HEK293 (cell line): Measurements from ENCODE around the gene MRPS10.

ENCODE experiments used
- BCL11A ChIP-seq: fragments of 450-650 bp; formaldehyde crosslinking; IDR thresholded peaks from 2 replicates; pipeline ENCODE4 v1.5.1; 2016; ENCODE audit warnings: low read depth, missing biosample characterization, missing genetic modification characterization
- BCL6B ChIP-seq: fragments of 450-650 bp; formaldehyde crosslinking; IDR thresholded peaks from 2 replicates; pipeline ENCODE4 v1.5.1; 2017; ENCODE audit warnings: missing biosample characterization, missing genetic modification characterization
- ELK4 ChIP-seq: IDR thresholded peaks from 2 replicates; pipeline ENCODE4 v1.6.1; 2011; ENCODE audit warnings: mild to moderate bottlenecking, low read depth, low read length, borderline replicate concordance
- GLI4 ChIP-seq: fragments of 450-650 bp; formaldehyde crosslinking; IDR thresholded peaks from 2 replicates; pipeline ENCODE4 v1.5.1; 2016; ENCODE audit warnings: missing biosample characterization, missing genetic modification characterization
- GLIS2 ChIP-seq: fragments of 450-650 bp; formaldehyde crosslinking; IDR thresholded peaks from 2 replicates; pipeline ENCODE4 v1.5.1; 2016; ENCODE audit warnings: missing biosample characterization, missing genetic modification characterization
- KLF10 ChIP-seq: fragments of 450-650 bp; IDR thresholded peaks from 2 replicates; pipeline ENCODE4 v1.5.1; 2018; ENCODE audit warnings: missing biosample characterization, mild to moderate bottlenecking, missing genetic modification characterization
- KLF8 ChIP-seq: fragments of 450-650 bp; formaldehyde crosslinking; IDR thresholded peaks from 2 replicates; pipeline ENCODE4 v1.5.1; 2016; ENCODE audit warnings: missing biosample characterization, missing genetic modification characterization
- OVOL3 ChIP-seq: fragments of 450-650 bp; formaldehyde crosslinking; IDR thresholded peaks from 2 replicates; pipeline ENCODE4 v1.5.1; 2016; ENCODE audit warnings: missing biosample characterization, missing genetic modification characterization
- REST ChIP-seq: fragments of 450-650 bp; formaldehyde crosslinking; IDR thresholded peaks from 2 replicates; pipeline ENCODE4 v1.5.1; 2016; ENCODE audit warnings: missing biosample characterization, missing genetic modification characterization
- ZBTB1 ChIP-seq: fragments of 450-650 bp; formaldehyde crosslinking; IDR thresholded peaks from 2 replicates; pipeline ENCODE4 v1.5.1; 2016; ENCODE audit warnings: missing biosample characterization, missing genetic modification characterization
- ZBTB10 ChIP-seq: fragments of 450-650 bp; formaldehyde crosslinking; IDR thresholded peaks from 2 replicates; pipeline ENCODE4 v1.5.1; 2016; ENCODE audit warnings: missing biosample characterization, missing genetic modification characterization
- ZBTB44 ChIP-seq: fragments of 450-650 bp; IDR thresholded peaks from 2 replicates; pipeline ENCODE4 v1.5.1; 2018; ENCODE audit warnings: missing biosample characterization, mild to moderate bottlenecking, missing genetic modification characterization
- ZNF114 ChIP-seq: fragments of 450-650 bp; formaldehyde crosslinking; IDR thresholded peaks from 2 replicates; pipeline ENCODE4 v1.5.0; 2017; ENCODE audit warnings: missing biosample characterization, missing genetic modification characterization
- ZNF121 ChIP-seq: fragments of 450-650 bp; formaldehyde crosslinking; IDR thresholded peaks from 2 replicates; pipeline ENCODE4 v1.5.1; 2016; ENCODE audit warnings: missing biosample characterization, missing genetic modification characterization
- ZNF133 ChIP-seq: fragments of 450-650 bp; formaldehyde crosslinking; IDR thresholded peaks from 2 replicates; pipeline ENCODE4 v1.5.1; 2016; ENCODE audit warnings: missing biosample characterization, missing genetic modification characterization
- ZNF146 ChIP-seq: fragments of 450-650 bp; formaldehyde crosslinking; IDR thresholded peaks from 2 replicates; pipeline ENCODE4 v1.5.1; 2016; ENCODE audit warnings: missing biosample characterization, missing genetic modification characterization
- ZNF155 ChIP-seq: fragments of 450-650 bp; formaldehyde crosslinking; IDR thresholded peaks from 2 replicates; pipeline ENCODE4 v1.5.1; 2016; ENCODE audit warnings: missing biosample characterization, missing genetic modification characterization
- ZNF221 ChIP-seq: fragments of 450-650 bp; formaldehyde crosslinking; IDR thresholded peaks from 2 replicates; pipeline ENCODE4 v1.5.1; 2017; ENCODE audit warnings: missing biosample characterization, missing genetic modification characterization, borderline replicate concordance
- ZNF248 ChIP-seq: fragments of 450-650 bp; formaldehyde crosslinking; IDR thresholded peaks from 2 replicates; pipeline ENCODE4 v1.5.1; 2017; ENCODE audit warnings: missing biosample characterization, missing genetic modification characterization
- ZNF366 ChIP-seq: fragments of 450-650 bp; formaldehyde crosslinking; conservative IDR thresholded peaks from 2 replicates; pipeline ENCODE4 v1.5.1; 2016; ENCODE audit warnings: missing biosample characterization, missing genetic modification characterization
- ZNF394 ChIP-seq: fragments of 450-650 bp; formaldehyde crosslinking; IDR thresholded peaks from 2 replicates; pipeline ENCODE4 v1.5.1; 2016; ENCODE audit warnings: missing biosample characterization, missing genetic modification characterization, mild to moderate bottlenecking, moderate library complexity, borderline replicate concordance
- ZNF521 ChIP-seq: fragments of 450-650 bp; formaldehyde crosslinking; IDR thresholded peaks from 2 replicates; pipeline ENCODE4 v1.5.1; 2017; ENCODE audit warnings: missing biosample characterization, mild to moderate bottlenecking, missing genetic modification characterization
- ZNF549 ChIP-seq: fragments of 450-650 bp; IDR thresholded peaks from 2 replicates; pipeline ENCODE4 v1.5.1; 2018; ENCODE audit warnings: missing biosample characterization, missing genetic modification characterization, mild to moderate bottlenecking, inconsistent platforms, moderate library complexity
- ZNF585B ChIP-seq: fragments of 450-650 bp; formaldehyde crosslinking; IDR thresholded peaks from 2 replicates; pipeline ENCODE4 v1.5.1; 2016; ENCODE audit warnings: missing biosample characterization, missing genetic modification characterization
- ZNF610 ChIP-seq: fragments of 450-650 bp; formaldehyde crosslinking; IDR thresholded peaks from 2 replicates; pipeline ENCODE4 v1.5.1; 2016; ENCODE audit warnings: missing biosample characterization, missing genetic modification characterization, borderline replicate concordance
- ZNF621 ChIP-seq: fragments of 450-650 bp; formaldehyde crosslinking; IDR thresholded peaks from 2 replicates; pipeline ENCODE4 v1.5.1; 2017; ENCODE audit warnings: missing biosample characterization, missing genetic modification characterization
- ZNF623 ChIP-seq: fragments of 450-650 bp; formaldehyde crosslinking; IDR thresholded peaks from 2 replicates; pipeline ENCODE4 v1.5.1; 2016; ENCODE audit warnings: missing biosample characterization, missing genetic modification characterization
- ZNF626 ChIP-seq: fragments of 450-650 bp; sonication (Bioruptor Pico); formaldehyde crosslinking; IDR thresholded peaks from 2 replicates; pipeline ENCODE4 v1.5.1; 2018; ENCODE audit warnings: missing biosample characterization, missing genetic modification characterization, inconsistent platforms
- ZNF629 ChIP-seq: fragments of 450-650 bp; formaldehyde crosslinking; IDR thresholded peaks from 2 replicates; pipeline ENCODE4 v1.5.1; 2017; ENCODE audit warnings: missing biosample characterization, missing genetic modification characterization
- ZNF701 ChIP-seq: fragments of 450-650 bp; formaldehyde crosslinking; IDR thresholded peaks from 2 replicates; pipeline ENCODE4 v1.5.1; 2016; ENCODE audit warnings: missing biosample characterization, missing genetic modification characterization
- ZNF707 ChIP-seq: fragments of 450-650 bp; formaldehyde crosslinking; IDR thresholded peaks from 2 replicates; pipeline ENCODE4 v1.5.1; 2016; ENCODE audit warnings: missing biosample characterization, missing genetic modification characterization
- ZNF747 ChIP-seq: fragments of 450-650 bp; formaldehyde crosslinking; IDR thresholded peaks from 2 replicates; pipeline ENCODE4 v1.5.1; 2016; ENCODE audit warnings: missing biosample characterization, missing genetic modification characterization
- ZNF777 ChIP-seq: fragments of 450-650 bp; formaldehyde crosslinking; IDR thresholded peaks from 2 replicates; pipeline ENCODE4 v1.5.1; 2017; ENCODE audit warnings: missing biosample characterization, missing genetic modification characterization, borderline replicate concordance

The MRPS10 gene

DNA sequence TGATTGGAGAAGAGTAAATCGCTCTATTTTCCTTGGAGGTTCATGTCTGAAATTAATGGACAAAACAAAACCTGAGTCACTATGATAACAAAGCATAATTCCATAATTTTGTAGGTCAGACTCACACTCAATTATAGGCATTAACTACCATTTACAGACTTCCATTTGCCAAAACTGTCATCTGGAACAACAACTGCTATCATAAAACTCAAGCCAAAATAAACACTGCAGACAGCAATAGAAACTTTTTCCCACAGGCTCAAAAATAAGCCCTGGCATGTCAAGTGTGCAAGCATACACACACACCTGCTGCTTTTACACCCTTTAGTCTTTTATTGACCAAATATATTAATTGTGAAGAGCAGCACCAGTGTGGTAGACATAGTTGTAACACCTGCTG is 7.1 kb downstream of the MRPS10 start (continued):
- TF ChIP-seq ZNF146 (tag by site-specific recombination) (no peak), ZNF121 (tag by site-specific recombination) (no peak), ZNF114 (no peak), ZNF621 (tag by site-specific recombination) (0 out of 2 replicates have a peak, but pooled peaks have one; percentile 55), ZNF629 (tag by site-specific recombination) (no peak), BCL11A (peak; percentile 73; the same call in 1 of the 2 replicates), ZBTB44 (tag by site-specific recombination) (no peak), ZNF777 (tag by site-specific recombination) (no peak), KLF8 (0 out of 2 replicates have a peak, but pooled peaks have one; percentile 16), ZNF248 (tag by site-specific recombination) (no peak), ZBTB10 (tag by site-specific recombination) (no peak), ZNF133 (tag by site-specific recombination) (no peak), ZNF626 (tag by site-specific recombination) (no peak), ZNF747 (tag by site-specific recombination) (no peak), KLF10 (tag by site-specific recombination) (peak; percentile 42; the same call in 1 of the 2 replicates), ZNF701 (tag by site-specific recombination) (no peak), ZNF623 (tag by site-specific recombination) (no peak), REST (tag by site-specific recombination) (peak; percentile 35; the same call in 1 of the 2 replicates), ZNF521 (no peak), ZNF394 (tag by site-specific recombination) (no peak), GLIS2 (tag by site-specific recombination) (no peak), ZNF585B (tag by site-specific recombination) (no peak), ZBTB1 (tag by site-specific recombination) (no peak), GLI4 (tag by site-specific recombination) (no peak), ELK4 (no peak), ZNF707 (tag by site-specific recombination) (no peak), ZNF549 (no peak), ZNF366 (tag by site-specific recombination) (peak; percentile 62), ZNF155 (no peak), ZNF610 (tag by site-specific recombination) (no peak), ZNF221 (tag by site-specific recombination) (no peak), OVOL3 (tag by site-specific recombination) (peak; percentile 73; the same call in 1 of the 2 replicates), BCL6B (peak; percentile 88)
